Liver (tissue), 9 donors: ENCODE data around the gene BLOC1S2. TPM values are rescaled to one million over a fixed set of nuclear protein-coding genes. Genes with fewer than 3 reads are reported as not detected.

Experiments
- DNase-seq: peaks from one replicate; pipeline ENCODE4 v3.0.0-alpha.2; 2017; ENCODE audit warnings: low spot score
- H3K27ac ChIP-seq, 2 donors: one replicate each; pipeline ENCODE4 v1.7.0; 2013; ENCODE audit warnings: inconsistent platforms in 2 of 2, low read length in 2 of 2, control low read depth in 1 of 2, low read depth in 1 of 2, mild to moderate bottlenecking in 1 of 2
- H3K27me3 ChIP-seq, 4 donors: one replicate each; pipeline versions ENCODE4 v1.6.1 to v1.7.0; 2013; ENCODE audit warnings: low read length in 3 of 4, inconsistent platforms in 1 of 4, mild to moderate bottlenecking in 1 of 4, moderate library complexity in 1 of 4; ENCODE audit not compliant: control insufficient read depth in 4 of 4, insufficient read depth in 4 of 4
- H3K36me3 ChIP-seq, 4 donors: one replicate each; pipeline versions ENCODE4 v1.6.1 to v1.7.0; 2013; ENCODE audit warnings: low read length in 3 of 4, mild to moderate bottlenecking in 3 of 4, low read depth in 1 of 4, moderate library complexity in 1 of 4; ENCODE audit not compliant: control insufficient read depth in 4 of 4, insufficient read depth in 3 of 4
- H3K4me1 ChIP-seq, 4 donors: one replicate each; pipeline versions ENCODE4 v1.6.1 to v1.7.0; 2013; ENCODE audit warnings: low read length in 3 of 4, mild to moderate bottlenecking in 3 of 4, moderate library complexity in 1 of 4; ENCODE audit not compliant: control insufficient read depth in 4 of 4, insufficient read depth in 4 of 4
- H3K4me3 ChIP-seq, 3 donors: one replicate each; pipeline versions ENCODE4 v1.6.1 to v1.7.0; 2013; ENCODE audit warnings: low read length in 3 of 3, control low read depth in 1 of 3, low read depth in 1 of 3, mild to moderate bottlenecking in 1 of 3
- H3K9ac ChIP-seq, 2 donors: one replicate each; pipeline ENCODE4 v1.7.0; 2013; ENCODE audit warnings: low read length in 2 of 2, mild to moderate bottlenecking in 2 of 2, moderate library complexity in 2 of 2, control low read depth in 1 of 2, low read depth in 1 of 2
- H3K9me3 ChIP-seq, 4 donors: one replicate each; pipeline versions ENCODE4 v1.6.1 to v1.7.0; 2013; ENCODE audit warnings: low read length in 3 of 4; ENCODE audit not compliant: control insufficient read depth in 4 of 4
- CTCF ChIP-seq: fragments of 150-350 bp; IDR thresholded peaks from 2 replicates; pipeline ENCODE4 v1.5.1; 2017; ENCODE audit warnings: improper control_type of control experiment, low read depth, low read length; ENCODE audit not compliant: missing input control
- EGR1 ChIP-seq, 2 donors: IDR thresholded peaks; 2 replicates each; pipeline ENCODE4 v1.6.1; 2016 to 2018; ENCODE audit warnings: antibody characterized with exemption in 2 of 2, low read depth in 2 of 2
- FOXA1 ChIP-seq: IDR thresholded peaks from 2 replicates; pipeline ENCODE4 v1.6.1; 2016; ENCODE audit warnings: antibody characterized with exemption
- FOXA2 ChIP-seq: IDR thresholded peaks from 2 replicates; pipeline ENCODE4 v1.6.1; 2016; ENCODE audit warnings: antibody characterized with exemption
- GABPA ChIP-seq, 2 donors: IDR thresholded peaks in 1 of 2; conservative IDR thresholded peaks in 1 of 2; 2 replicates each; pipeline ENCODE4 v1.6.1; 2016; ENCODE audit warnings: antibody characterized with exemption in 2 of 2, mild to moderate bottlenecking in 1 of 2, moderate library complexity in 1 of 2
- HNF4G ChIP-seq: IDR thresholded peaks from 2 replicates; pipeline ENCODE4 v1.6.1; 2016; ENCODE audit warnings: antibody characterized with exemption
- JUND ChIP-seq, 2 donors: IDR thresholded peaks; 2 replicates each; pipeline ENCODE4 v1.6.1; 2016; ENCODE audit warnings: antibody characterized with exemption in 2 of 2
- RXRA ChIP-seq, 2 donors: IDR thresholded peaks; 2 replicates each; pipeline ENCODE4 v1.6.1; 2017 to 2018; ENCODE audit warnings: antibody characterized with exemption in 2 of 2, mild to moderate bottlenecking in 1 of 2
- SP1 ChIP-seq: IDR thresholded peaks from 2 replicates; pipeline ENCODE4 v1.6.1; 2018; ENCODE audit warnings: antibody characterized with exemption, mild to moderate bottlenecking
- TAF1 ChIP-seq: conservative IDR thresholded peaks from 2 replicates; pipeline ENCODE4 v1.6.1; 2016; ENCODE audit warnings: antibody characterized with exemption, mild to moderate bottlenecking
- YY1 ChIP-seq: IDR thresholded peaks from 2 replicates; pipeline ENCODE4 v1.6.1; 2016; ENCODE audit warnings: antibody characterized with exemption, mild to moderate bottlenecking
- WGBS: extraction: QIAGEN DNeasy Blood & Tissue Kit; methylation state at CpG from one replicate; pipeline ENCODE4 v1.1.7; 2013; 5-methylcytosine and 5-hydroxymethylcytosine counted together
- polyA plus RNA-seq, 2 donors: library from polyadenylated mRNA; stranded (reverse) in 1 of 2; unstranded in 1 of 2; fragments of 200-250 nt in 1 of 2; fragments of >200 nt in 1 of 2; fragmentation: Nextera tagmentation in 1 of 2; extraction: Ambion mirVana in 1 of 2; gene quantifications; one replicate each; pipeline versions ENCODE4 v1.2.1 to v1.2.3, GENCODE V29; 2013 to 2015
- total RNA-seq, 2 donors: library from RNA; depleted of rRNA; stranded (reverse); fragments of >200 nt; gene quantifications; one replicate each; pipeline ENCODE4 v1.2.3, GENCODE V29; 2014
- TF ChIP-seq, protein P1 (sequence below): IDR thresholded peaks from 2 replicates; pipeline ENCODE4 v1.6.1; 2016; ENCODE audit warnings: antibody characterized with exemption
- TF ChIP-seq, protein P2 (sequence below): IDR thresholded peaks from 2 replicates; pipeline ENCODE4 v1.6.1; 2016; ENCODE audit warnings: antibody characterized with exemption
- TF ChIP-seq, protein P3 (sequence below): IDR thresholded peaks from 2 replicates; pipeline ENCODE4 v1.6.1; 2016; ENCODE audit warnings: antibody characterized with exemption
- TF ChIP-seq, protein P4 (sequence below): IDR thresholded peaks from 2 replicates; pipeline ENCODE4 v1.6.1; 2016; ENCODE audit warnings: antibody characterized with exemption, mild to moderate bottlenecking
- donor health status: healthy.
- donor health status: healthy.
- donor health status: healthy.
- donor health status: healthy.
- donor health status: healthy.

BLOC1S2 gene
- total and polyA plus RNA-seq, 4 donors: 10.7 to 25.5 (median 22.0) TPM

- H3K4me1 ChIP-seq: no peaks in the 10 kb centered on the region
- no peaks in the 10 kb centered on the region for H3K36me3 ChIP-seq
- no peak overlapping the region for H3K27ac ChIP-seq
- no peak overlapping the region for H3K4me3 ChIP-seq
- TF ChIP-seq, protein P1, sequence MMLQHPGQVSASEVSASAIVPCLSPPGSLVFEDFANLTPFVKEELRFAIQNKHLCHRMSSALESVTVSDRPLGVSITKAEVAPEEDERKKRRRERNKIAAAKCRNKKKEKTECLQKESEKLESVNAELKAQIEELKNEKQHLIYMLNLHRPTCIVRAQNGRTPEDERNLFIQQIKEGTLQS: no peak
- TF ChIP-seq YY1 (no peak), GABPA (IDR thresholded peaks at IDR 0.05 in 1 of 2, conservative IDR thresholded peaks at IDR 0.05 in 1 of 2) (no peak), JUND (IDR thresholded peaks at IDR 0.05) (no peak), CTCF (no peak), HNF4G (no peak), FOXA2 (no peak), EGR1 (IDR thresholded peaks at IDR 0.05; ENCODE audit: low read depth in 2 of 2) (no peak), RXRA (IDR thresholded peaks at IDR 0.05) (no peak)
- TF ChIP-seq, protein P2, sequence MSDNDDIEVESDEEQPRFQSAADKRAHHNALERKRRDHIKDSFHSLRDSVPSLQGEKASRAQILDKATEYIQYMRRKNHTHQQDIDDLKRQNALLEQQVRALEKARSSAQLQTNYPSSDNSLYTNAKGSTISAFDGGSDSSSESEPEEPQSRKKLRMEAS: no peak
- TF ChIP-seq, protein P3, sequence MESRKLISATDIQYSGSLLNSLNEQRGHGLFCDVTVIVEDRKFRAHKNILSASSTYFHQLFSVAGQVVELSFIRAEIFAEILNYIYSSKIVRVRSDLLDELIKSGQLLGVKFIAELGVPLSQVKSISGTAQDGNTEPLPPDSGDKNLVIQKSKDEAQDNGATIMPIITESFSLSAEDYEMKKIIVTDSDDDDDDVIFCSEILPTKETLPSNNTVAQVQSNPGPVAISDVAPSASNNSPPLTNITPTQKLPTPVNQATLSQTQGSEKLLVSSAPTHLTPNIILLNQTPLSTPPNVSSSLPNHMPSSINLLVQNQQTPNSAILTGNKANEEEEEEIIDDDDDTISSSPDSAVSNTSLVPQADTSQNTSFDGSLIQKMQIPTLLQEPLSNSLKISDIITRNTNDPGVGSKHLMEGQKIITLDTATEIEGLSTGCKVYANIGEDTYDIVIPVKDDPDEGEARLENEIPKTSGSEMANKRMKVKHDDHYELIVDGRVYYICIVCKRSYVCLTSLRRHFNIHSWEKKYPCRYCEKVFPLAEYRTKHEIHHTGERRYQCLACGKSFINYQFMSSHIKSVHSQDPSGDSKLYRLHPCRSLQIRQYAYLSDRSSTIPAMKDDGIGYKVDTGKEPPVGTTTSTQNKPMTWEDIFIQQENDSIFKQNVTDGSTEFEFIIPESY: no peak
- TF ChIP-seq, protein P4, sequence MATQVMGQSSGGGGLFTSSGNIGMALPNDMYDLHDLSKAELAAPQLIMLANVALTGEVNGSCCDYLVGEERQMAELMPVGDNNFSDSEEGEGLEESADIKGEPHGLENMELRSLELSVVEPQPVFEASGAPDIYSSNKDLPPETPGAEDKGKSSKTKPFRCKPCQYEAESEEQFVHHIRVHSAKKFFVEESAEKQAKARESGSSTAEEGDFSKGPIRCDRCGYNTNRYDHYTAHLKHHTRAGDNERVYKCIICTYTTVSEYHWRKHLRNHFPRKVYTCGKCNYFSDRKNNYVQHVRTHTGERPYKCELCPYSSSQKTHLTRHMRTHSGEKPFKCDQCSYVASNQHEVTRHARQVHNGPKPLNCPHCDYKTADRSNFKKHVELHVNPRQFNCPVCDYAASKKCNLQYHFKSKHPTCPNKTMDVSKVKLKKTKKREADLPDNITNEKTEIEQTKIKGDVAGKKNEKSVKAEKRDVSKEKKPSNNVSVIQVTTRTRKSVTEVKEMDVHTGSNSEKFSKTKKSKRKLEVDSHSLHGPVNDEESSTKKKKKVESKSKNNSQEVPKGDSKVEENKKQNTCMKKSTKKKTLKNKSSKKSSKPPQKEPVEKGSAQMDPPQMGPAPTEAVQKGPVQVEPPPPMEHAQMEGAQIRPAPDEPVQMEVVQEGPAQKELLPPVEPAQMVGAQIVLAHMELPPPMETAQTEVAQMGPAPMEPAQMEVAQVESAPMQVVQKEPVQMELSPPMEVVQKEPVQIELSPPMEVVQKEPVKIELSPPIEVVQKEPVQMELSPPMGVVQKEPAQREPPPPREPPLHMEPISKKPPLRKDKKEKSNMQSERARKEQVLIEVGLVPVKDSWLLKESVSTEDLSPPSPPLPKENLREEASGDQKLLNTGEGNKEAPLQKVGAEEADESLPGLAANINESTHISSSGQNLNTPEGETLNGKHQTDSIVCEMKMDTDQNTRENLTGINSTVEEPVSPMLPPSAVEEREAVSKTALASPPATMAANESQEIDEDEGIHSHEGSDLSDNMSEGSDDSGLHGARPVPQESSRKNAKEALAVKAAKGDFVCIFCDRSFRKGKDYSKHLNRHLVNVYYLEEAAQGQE: no peak
- 74% methylated on average over 1 of the region's 1 CpG for WGBS
- H3K9me3 ChIP-seq: no peaks in the 10 kb centered on the region
- no peak for DNase-seq
- H3K27me3 ChIP-seq: no peaks in the 10 kb centered on the region
- H3K9ac ChIP-seq: no peak overlapping the region
Measured at GRCh38 chr10:100319707-100320402, 33.4 kb upstream of the BLOC1S2 start.

DNA sequence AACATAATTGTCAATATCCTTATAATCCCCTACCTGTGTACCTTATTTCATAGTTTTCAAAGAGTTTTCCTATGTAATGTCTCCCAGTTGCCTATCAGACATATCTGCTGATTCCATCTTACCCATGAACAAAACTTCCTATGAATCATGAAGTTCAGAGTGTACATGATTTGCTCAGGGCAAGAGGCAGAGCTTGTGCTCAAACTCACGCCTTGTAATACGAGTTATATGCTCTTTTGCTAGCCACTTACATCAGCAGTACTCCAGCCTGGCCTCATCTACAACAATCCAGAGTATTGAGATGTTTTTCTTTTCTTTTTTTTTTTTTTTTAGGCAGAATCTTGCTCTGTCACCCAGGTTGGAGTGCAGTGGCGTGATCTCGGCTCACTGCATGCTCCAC is 31.7 kb upstream of the BLOC1S2 start:
- no peak overlapping the region for H3K4me3 ChIP-seq
- H3K27ac ChIP-seq: no peak overlapping the region
- no peak for DNase-seq
- no peaks in the 10 kb centered on the region for H3K27me3 ChIP-seq
- no peaks in the 10 kb centered on the region for H3K4me1 ChIP-seq
- no peaks in the 10 kb centered on the region for H3K9me3 ChIP-seq
- no peaks in the 10 kb centered on the region for H3K36me3 ChIP-seq
- WGBS: 88% methylated on average over 4 of the region's 4 CpGs
- no peak overlapping the region for H3K9ac ChIP-seq
- TF ChIP-seq TAF1 (no peak), SP1 (no peak), CTCF (no peak), FOXA1 (no peak), RXRA (IDR thresholded peaks at IDR 0.05) (no peak)
- TF ChIP-seq, protein P4: no peak
- TF ChIP-seq, protein P3: no peak
